Fibroblast of skin of right biceps (primary cell): ENCODE data around the gene BUD13.
A peak's percentile ranks its signal among the peaks of the same experiment; 100 is the strongest.

Experiments
- DNase-seq: peaks from one replicate; pipeline ENCODE4 v3.0.0-alpha.2; 2013

BUD13 gene

DNA sequence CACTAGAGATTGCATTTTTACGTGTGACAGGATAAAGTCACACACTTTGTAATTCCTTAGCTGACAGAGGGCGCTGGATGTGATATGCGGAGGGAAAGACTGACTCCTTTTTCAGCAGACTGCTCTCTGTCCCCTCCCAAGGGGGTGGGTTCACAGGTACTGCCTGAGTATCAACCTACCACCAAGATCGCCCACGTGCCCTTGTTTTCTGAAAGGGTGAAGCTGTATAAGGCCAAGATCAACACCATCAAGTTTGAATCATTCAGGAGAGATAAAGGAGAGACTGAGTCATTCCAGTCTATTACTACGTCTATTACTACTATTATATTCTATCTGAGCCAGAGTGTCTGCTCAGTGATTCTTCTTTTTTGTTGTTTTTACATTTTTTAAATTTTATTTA lies 30.7 kb downstream of the BUD13 start:
- peak; percentile 22 for DNase-seq

- no peak for DNase-seq
Measured at GRCh38 chr11:116740741-116741140, 32.0 kb downstream of the BUD13 start.

- no peak for DNase-seq
Measured at GRCh38 chr11:116738975-116739374, 33.8 kb downstream of the BUD13 start.

GRCh38 chr11:116736763-116737162 lies 36.0 kb downstream of the BUD13 start:
- DNase-seq = peak; percentile 22

- DNase-seq = no peak
Measured at GRCh38 chr11:116733969-116734508, 38.7 kb downstream of the BUD13 start.

- DNase-seq = no peak
Measured at GRCh38 chr11:116733043-116733755, 39.6 kb downstream of the BUD13 start.

DNA sequence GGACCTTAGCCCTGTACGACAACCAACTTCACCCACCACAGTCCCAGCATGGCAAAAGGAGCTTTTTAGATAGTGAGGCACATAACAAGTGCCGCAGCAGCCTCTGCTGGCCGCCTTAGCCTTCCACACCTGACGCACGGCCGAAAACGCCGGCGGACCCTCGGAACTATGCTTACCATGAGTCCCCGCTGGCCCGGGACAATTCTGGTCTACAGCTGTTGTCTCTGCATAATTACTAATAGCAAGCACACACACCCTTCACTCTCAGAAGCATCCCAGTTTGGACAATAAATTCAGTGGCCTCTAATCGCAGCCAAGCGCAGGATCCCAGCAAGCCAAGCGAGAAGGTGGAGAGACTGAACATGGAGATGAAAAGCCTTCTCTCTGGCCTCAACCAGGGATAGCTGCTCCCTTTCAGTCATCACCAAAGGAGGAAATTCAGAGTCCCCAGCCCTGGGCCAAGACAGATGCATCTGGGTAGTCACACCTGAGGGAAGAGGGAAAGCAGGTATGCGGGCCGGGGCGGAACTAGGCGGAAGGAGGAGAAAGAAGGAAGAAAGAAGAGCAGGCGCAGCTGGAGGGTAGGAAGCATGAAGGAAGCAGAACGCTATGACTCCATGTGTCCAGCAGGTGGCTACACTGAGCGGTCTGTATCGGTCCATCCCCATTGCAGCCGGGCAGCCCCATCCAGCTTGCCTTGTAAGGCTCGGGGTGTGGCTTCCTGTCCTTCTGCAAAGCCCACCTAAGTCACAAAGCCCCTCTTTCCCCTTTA lies 40.3 kb downstream of the BUD13 start:
- DNase-seq = peak; percentile 60

GRCh38 chr11:116731821-116732220 lies 41.0 kb downstream of the BUD13 start:
- no peak for DNase-seq

- DNase-seq = peak; percentile 16
Measured at GRCh38 chr11:116731097-116731761, 41.6 kb downstream of the BUD13 start.

- no peak for DNase-seq
Measured at GRCh38 chr11:116730601-116731000, 42.2 kb downstream of the BUD13 start.

DNA sequence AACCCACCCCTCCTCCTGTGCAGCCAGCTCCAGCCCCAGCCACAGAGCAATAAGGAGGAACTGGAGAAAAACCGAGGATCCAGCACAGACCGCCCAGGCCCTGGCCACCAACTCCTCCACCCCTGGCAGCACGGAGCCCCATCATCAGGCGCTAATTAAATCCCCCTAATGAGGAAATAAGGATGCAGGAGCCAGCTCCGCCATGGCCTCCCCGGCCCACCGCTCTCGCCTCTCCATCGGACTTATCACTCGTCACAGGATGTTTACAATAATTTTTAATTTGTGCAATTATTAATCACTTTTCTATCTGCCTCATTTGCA lies 42.6 kb downstream of the BUD13 start:
- no peak for DNase-seq

DNA sequence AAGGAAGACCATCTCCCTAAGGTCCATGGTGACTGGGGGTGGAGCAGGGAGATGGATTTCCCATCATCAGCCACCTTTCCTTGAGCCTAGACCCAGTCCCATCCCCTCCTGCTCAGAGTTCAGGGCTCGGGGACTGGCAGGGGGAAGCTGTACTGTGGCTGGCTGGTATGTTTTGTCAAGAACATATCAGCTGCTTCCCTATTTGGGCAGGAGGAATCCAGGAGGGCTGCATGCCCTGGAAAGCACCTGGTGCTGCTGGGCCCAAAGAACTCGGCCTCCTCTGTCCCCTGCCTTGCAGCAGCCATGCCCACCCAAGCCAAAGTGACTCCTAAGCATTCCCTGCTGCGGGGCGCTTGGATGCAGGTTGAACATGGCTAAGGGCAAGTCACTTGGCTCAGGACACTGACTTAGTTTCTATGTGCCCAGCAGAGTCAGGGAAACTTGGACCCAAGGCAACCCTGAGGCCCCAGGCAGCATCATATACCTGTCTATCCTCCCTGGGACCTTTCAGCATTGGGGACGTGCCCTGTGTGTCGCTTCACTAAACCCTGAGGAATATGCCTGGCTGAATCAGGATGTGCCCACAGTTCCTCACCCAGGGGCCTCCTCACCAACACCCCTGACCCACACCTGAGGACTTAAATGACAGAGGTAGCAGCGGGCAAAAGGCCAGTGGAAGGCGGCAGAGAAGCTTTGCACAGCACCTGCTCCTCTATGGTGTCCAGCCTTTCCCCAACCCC lies 43.1 kb downstream of the BUD13 start:
- DNase-seq = no peak

DNA sequence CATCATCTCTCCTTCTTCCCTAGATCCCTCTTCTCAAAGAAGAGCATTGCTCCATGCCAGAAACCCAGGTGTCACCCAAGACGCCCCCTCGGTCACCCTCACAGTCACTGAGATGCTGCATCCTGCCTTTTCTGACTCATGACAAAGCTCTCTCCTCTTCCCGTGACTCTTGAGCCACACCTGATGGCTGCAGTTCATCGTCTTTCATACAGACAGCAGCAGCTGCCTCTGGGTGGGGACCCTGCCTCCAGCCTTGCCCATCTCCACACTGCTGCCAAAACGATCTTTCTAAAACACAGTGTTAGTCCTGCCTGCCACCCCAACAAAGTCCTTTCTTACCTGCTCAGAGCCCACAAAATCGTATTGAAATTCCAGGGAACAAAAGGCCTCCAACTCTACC lies 44.8 kb downstream of the BUD13 start:
- DNase-seq = no peak

- peak; percentile 63 for DNase-seq
Measured at GRCh38 chr11:116725434-116726221, 47.2 kb downstream of the BUD13 start.

DNA sequence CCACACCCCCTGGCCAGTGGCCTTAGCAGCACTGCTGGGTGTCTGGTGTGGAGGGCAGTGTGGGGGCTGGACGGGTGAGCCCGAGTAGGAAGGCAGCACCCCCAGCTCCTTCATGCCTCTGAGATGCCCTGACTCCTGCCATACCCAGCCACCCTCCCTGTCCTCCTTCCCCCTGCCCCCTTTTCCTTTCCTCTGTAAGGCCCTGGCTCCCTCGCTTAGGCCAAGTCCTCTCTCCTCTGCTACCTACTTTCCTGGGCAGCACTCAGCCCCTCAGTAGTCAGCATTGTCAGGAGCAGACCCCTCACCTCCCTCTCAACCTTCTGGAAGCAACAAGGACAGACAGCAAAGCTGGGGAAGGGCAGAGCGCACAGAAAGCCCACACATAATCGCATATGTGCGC lies 48.0 kb downstream of the BUD13 start:
- DNase-seq = no peak

DNA sequence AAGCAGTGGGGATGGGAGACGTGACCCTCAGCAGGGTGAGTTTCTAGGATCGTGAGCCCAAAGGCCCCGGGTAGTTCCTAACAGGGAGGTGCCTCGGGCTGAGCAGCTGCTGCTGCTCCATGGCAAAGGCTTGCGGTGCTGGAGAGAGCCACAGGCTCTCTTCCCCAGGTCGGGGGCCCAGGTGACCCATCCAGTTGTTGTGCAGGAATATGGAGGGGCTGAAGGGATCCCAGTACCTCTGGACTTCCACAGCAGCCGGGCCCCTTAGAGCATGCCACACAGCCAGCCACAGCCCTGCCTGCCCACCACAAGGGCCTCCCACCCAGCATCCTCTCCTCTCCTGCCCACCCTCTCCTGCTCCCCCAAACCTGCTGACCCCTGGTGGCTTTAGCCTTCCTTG lies 49.3 kb downstream of the BUD13 start:
- no peak for DNase-seq

DNA sequence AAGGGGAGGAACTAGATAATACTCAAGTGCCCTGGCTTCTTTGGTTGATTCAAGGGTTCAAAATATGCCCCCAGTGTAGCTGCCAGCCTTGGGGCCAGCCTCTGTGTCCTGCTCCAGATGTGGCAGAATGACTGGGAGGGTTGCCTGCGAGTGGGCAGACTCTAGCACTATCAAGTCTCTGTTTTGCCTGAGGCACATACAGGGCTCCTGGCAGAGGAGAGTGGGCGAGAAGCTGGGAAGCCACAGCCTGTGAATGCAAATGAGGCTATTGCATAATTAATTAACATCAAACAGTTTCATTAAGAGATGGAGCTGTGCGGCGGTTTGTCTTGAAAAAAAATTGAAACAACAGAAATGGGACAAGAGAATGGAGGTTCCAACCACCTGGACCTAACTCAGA lies 50.8 kb downstream of the BUD13 start:
- no peak for DNase-seq

DNA sequence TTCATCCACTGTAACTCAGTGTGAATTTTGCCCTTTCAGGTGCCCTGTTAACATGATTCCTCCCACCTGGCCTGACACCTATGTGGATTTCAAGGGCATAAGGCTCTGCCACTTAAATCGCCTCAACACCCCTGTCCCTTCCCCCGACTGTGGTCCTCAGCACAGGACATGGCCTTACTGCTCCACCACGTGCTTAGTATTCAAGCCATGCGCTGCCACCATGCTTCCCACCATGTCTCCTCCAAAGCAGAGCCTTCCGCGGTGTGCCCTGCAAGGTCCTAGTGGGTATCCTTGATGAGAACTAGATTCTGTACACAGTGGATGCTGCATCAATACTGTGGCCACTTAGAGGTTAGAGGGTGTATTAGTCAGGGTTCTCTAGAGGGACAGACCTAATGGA lies 51.9 kb downstream of the BUD13 start:
- DNase-seq = no peak

DNA sequence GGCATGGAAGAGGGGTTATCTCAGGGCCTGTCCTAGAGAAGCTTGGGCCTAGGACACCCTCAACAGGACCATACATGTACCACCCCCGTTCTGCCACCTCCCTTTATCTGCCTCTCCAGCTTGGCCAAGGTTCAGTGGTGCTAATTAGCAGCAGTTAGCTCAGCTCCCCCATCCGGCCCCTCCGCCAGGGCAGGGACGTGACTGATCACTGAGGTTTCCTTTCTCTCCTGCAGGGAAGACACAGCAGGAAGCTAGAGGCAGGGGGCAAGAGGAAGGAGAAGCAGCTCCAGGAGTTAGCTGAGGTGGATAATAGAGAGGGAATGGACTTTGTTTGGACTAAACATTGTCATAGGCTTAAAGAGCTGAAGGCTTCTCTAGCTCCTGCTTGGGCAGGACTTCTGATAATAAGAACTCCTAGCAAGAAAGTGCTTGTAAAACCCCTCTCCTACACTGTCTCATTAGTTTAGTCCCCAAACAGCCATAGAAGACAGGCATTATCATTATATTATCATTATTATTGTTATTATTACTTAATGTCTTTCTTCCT lies 53.8 kb downstream of the BUD13 start:
- no peak for DNase-seq

DNA sequence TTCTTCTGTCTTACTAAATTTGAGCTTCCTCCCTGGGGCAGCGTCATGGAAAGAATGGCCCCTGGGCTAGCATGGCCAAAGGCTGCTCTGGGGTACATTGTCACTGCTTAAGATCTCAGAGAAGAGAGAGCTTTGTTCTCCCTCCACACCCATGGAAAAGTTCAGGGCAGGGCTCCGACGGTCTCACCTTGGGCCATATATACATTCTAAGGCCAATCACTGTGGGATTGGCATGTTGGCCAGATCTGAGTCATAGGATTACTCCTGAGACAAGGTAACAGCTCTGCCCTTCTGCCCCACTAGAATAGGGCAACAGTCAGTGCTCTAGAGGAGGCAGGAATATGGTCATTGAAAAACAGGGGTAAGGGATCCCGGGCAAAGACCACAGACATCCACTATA lies 56.2 kb downstream of the BUD13 start:
- DNase-seq = no peak

- no peak for DNase-seq
Measured at GRCh38 chr11:116715383-116715782, 57.4 kb downstream of the BUD13 start.

DNA sequence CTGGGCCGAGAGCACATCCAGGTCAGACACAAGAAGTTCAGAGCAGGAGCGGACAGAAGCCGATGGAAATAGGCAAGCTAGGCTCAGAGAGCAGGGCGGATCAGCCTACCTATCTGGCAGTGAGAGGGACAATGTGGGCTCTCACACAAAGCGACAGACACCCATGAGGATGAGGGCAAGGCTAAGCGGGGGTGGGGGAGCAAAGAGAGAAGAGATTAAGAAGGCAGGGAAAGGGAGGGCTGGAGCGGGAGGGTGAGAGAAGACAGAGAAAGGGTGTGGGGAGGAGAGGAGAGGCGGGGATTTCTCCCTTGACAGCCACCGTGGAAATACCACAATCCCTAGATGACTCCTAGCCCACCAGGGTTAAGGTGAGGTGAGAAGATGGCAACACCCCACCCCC lies 57.9 kb downstream of the BUD13 start:
- DNase-seq = no peak
